Nephron (organoid): ENCODE results near the gene SLC31A1.

Experiments used
- H3K27ac Mint-ChIP-seq, 3 experiments: 2 replicates each; pipeline ENCODE4 v1.8.0; 2020; ENCODE audit warnings: mixed read lengths in 3 of 3, mild to moderate bottlenecking in 2 of 3, moderate library complexity in 1 of 3
- H3K27me3 Mint-ChIP-seq: 2 replicates; pipeline ENCODE4 v1.8.0; 2021; ENCODE audit warnings: low read depth, mild to moderate bottlenecking, moderate library complexity, mixed read lengths
- H3K36me3 Mint-ChIP-seq: 2 replicates; pipeline ENCODE4 v1.8.0; 2020; ENCODE audit warnings: low read depth, mixed read lengths
- H3K4me1 Mint-ChIP-seq: 2 replicates; pipeline ENCODE4 v1.8.0; 2020; ENCODE audit warnings: mixed read lengths
- H3K4me3 Mint-ChIP-seq, 3 experiments: 2 replicates each; pipeline ENCODE4 v1.8.0; 2020; ENCODE audit warnings: mild to moderate bottlenecking in 3 of 3, mixed read lengths in 3 of 3, moderate library complexity in 2 of 3
- H3K9me3 Mint-ChIP-seq: 2 replicates; pipeline ENCODE4 v1.8.0; 2020; ENCODE audit warnings: mixed read lengths
- CTCF ChIP-seq, 3 experiments: fragments of 200-600 bp; sonication (generic); IDR thresholded peaks; one replicate each; pipeline ENCODE4 v1.5.0; 2021; ENCODE audit warnings: antibody characterized with exemption in 3 of 3; ENCODE audit not compliant: unreplicated experiment in 3 of 3

The SLC31A1 gene

GRCh38 chr9:113187929-113188595 lies 33.3 kb upstream of the SLC31A1 start:
- H3K36me3 Mint-ChIP-seq = peaks cover 44% of the 10 kb centered on the region
- TF ChIP-seq CTCF (IDR thresholded peaks at IDR 0.05; ENCODE audit: unreplicated experiment in 3 of 3) = no peak
- H3K4me1 Mint-ChIP-seq = no peaks in the 10 kb centered on the region
- H3K27ac Mint-ChIP-seq = no peak overlapping the region
- H3K9me3 Mint-ChIP-seq = no peaks in the 10 kb centered on the region
- no peaks in the 10 kb centered on the region for H3K27me3 Mint-ChIP-seq
- H3K4me3 Mint-ChIP-seq = no peak overlapping the region

- Mint-ChIP-seq H3K27me3 (no peaks in the 10 kb centered on the region), H3K9me3 (no peaks in the 10 kb centered on the region), H3K36me3 (peaks cover 36% of the 10 kb centered on the region), H3K4me3 (no peak overlapping the region), H3K27ac (no peak overlapping the region), H3K4me1 (no peaks in the 10 kb centered on the region)
- no peak for TF ChIP-seq CTCF (IDR thresholded peaks at IDR 0.05; ENCODE audit: unreplicated experiment in 3 of 3)
These were observed 28.9 kb upstream of the SLC31A1 start for GRCh38 chr9:113192455-113192854.

- TF ChIP-seq CTCF (IDR thresholded peaks at IDR 0.05; ENCODE audit: unreplicated experiment in 3 of 3) = no peak
- Mint-ChIP-seq H3K27ac (no peak overlapping the region), H3K27me3 (no peaks in the 10 kb centered on the region), H3K36me3 (peaks cover 82% of the 10 kb centered on the region), H3K4me3 (no peak overlapping the region), H3K4me1 (no peaks in the 10 kb centered on the region), H3K9me3 (no peaks in the 10 kb centered on the region)
These were observed 21.5 kb upstream of the SLC31A1 start for GRCh38 chr9:113199683-113200329.

- H3K36me3 Mint-ChIP-seq = peaks cover 67% of the 10 kb centered on the region
- H3K4me3 Mint-ChIP-seq = no peak overlapping the region
- H3K9me3 Mint-ChIP-seq = no peaks in the 10 kb centered on the region
- no peaks in the 10 kb centered on the region for H3K27me3 Mint-ChIP-seq
- no peaks in the 10 kb centered on the region for H3K4me1 Mint-ChIP-seq
- no peak overlapping the region for H3K27ac Mint-ChIP-seq
- no peak for TF ChIP-seq CTCF (IDR thresholded peaks at IDR 0.05; ENCODE audit: unreplicated experiment in 3 of 3)
These were observed 15.9 kb upstream of the SLC31A1 start for GRCh38 chr9:113205432-113205831.

- no peaks in the 10 kb centered on the region for H3K27me3 Mint-ChIP-seq
- no peak overlapping the region for H3K4me3 Mint-ChIP-seq
- peaks cover 67% of the 10 kb centered on the region for H3K36me3 Mint-ChIP-seq
- no peak for TF ChIP-seq CTCF (IDR thresholded peaks at IDR 0.05; ENCODE audit: unreplicated experiment in 3 of 3)
- H3K9me3 Mint-ChIP-seq = no peaks in the 10 kb centered on the region
- H3K27ac Mint-ChIP-seq = no peak overlapping the region
- no peaks in the 10 kb centered on the region for H3K4me1 Mint-ChIP-seq
These were observed 15.5 kb upstream of the SLC31A1 start for GRCh38 chr9:113205861-113206260.

GRCh38 chr9:113210815-113211214 lies 10.5 kb upstream of the SLC31A1 start:
- Mint-ChIP-seq H3K9me3 (no peaks in the 10 kb centered on the region), H3K4me1 (no peaks in the 10 kb centered on the region), H3K36me3 (peaks cover 49% of the 10 kb centered on the region), H3K27me3 (no peaks in the 10 kb centered on the region), H3K4me3 (no peak overlapping the region), H3K27ac (no peak overlapping the region)
- no peak for TF ChIP-seq CTCF (IDR thresholded peaks at IDR 0.05; ENCODE audit: unreplicated experiment in 3 of 3)
